GM23338 (cell line): ENCODE results near the gene APOM. TPM values are rescaled to one million over a fixed set of nuclear protein-coding genes. Genes with fewer than 3 reads are reported as not detected.

Experiments
- microRNA-seq: library from miRNA; unstranded; fragments of <30 nt; microRNA quantifications from one replicate; pipeline ENCODE4, GENCODE V29; 2017
- polyA plus RNA-seq: library from polyadenylated mRNA; unstranded; fragments of >200 nt; fragmentation: Nextera tagmentation; extraction: Ambion mirVana; gene quantifications from 2 replicates; pipeline ENCODE4 v1.2.1, GENCODE V29; 2016
- small RNA-seq: library from RNA; depleted of rRNA; stranded (forward); fragments of <200 nt; gene quantifications from one replicate; pipeline ENCODE3, GENCODE V24; 2014; ENCODE audit warnings: low replicate concordance
- total RNA-seq: library from RNA; depleted of rRNA; stranded (reverse); fragments of >200 nt; shearing (Covaris generic); gene quantifications from 2 replicates; pipeline ENCODE4 v1.2.3, GENCODE V29; 2014; rRNA removed

The APOM gene
- total and polyA plus RNA-seq, 2 experiments from 2014 or later = 1.2 to 10.7 TPM

Small RNAs within 50 kb of the gene (microRNA-seq; reads per million reads assigned to microRNA genes)
- gene MIR4646 (not detected), gene MIR6832 (not detected)

Small RNAs within 50 kb of the gene (small RNA-seq; reads per million reads assigned to genes)
- gene MIR4646 = not detected
- not detected for gene MIR6832
- not detected for gene RF00019
- 15.1 reads per million, percentile 97 among the genes with 10 or more reads in this experiment for gene SNORA38
- not detected for gene UQCRHP1

Other genes starting within 250 kb of the APOM start
Only the 30 nearest of the 37 such genes appear.
- gene MICB, start 157.7 kb upstream of the APOM start, total RNA-seq = 20.8 and 23.8 TPM in 2 replicates
- gene MICB, start 157.7 kb upstream of the APOM start, polyA plus RNA-seq = 8.8 and 9.2 TPM in 2 replicates
- not detected in 2 replicates for gene MCCD1, start 126.9 kb upstream of the APOM start, total RNA-seq
- not detected in 2 replicates for gene MCCD1, start 126.9 kb upstream of the APOM start, polyA plus RNA-seq
- 849 and 866 TPM in 2 replicates for gene DDX39B, start 113.9 kb upstream of the APOM start, total RNA-seq
- gene DDX39B, start 113.9 kb upstream of the APOM start, polyA plus RNA-seq = 341 and 357 TPM in 2 replicates
- 1.6 and 2.4 TPM in 2 replicates for gene ATP6V1G2, start 109.3 kb upstream of the APOM start, total RNA-seq
- gene ATP6V1G2, start 109.3 kb upstream of the APOM start, polyA plus RNA-seq = 2.2 and 2.7 TPM in 2 replicates
- gene NFKBIL1, start 108.3 kb upstream of the APOM start, total RNA-seq = 10.1 and 12.3 TPM in 2 replicates
- gene NFKBIL1, start 108.3 kb upstream of the APOM start, polyA plus RNA-seq = 8.4 and 9.6 TPM in 2 replicates
- gene LTA, start 83.6 kb upstream of the APOM start, total RNA-seq = not detected in 2 replicates
- not detected in 2 replicates for gene LTA, start 83.6 kb upstream of the APOM start, polyA plus RNA-seq
- gene TNF, start 80.3 kb upstream of the APOM start, total RNA-seq = not detected in 2 replicates
- 0.11 TPM in 1 of 2 replicates, not detected in the other for gene TNF, start 80.3 kb upstream of the APOM start, polyA plus RNA-seq
- not detected in 2 replicates for gene LTB, start 73.5 kb upstream of the APOM start, total RNA-seq
- gene LTB, start 73.5 kb upstream of the APOM start, polyA plus RNA-seq = 0.83 and 1.7 TPM in 2 replicates
- not detected in 2 replicates for gene LST1, start 69.6 kb upstream of the APOM start, total RNA-seq
- 0.37 TPM in 1 of 2 replicates, not detected in the other for gene LST1, start 69.6 kb upstream of the APOM start, polyA plus RNA-seq
- not detected in 2 replicates for gene NCR3, start 62.9 kb upstream of the APOM start, total RNA-seq
- gene NCR3, start 62.9 kb upstream of the APOM start, polyA plus RNA-seq = not detected in 2 replicates
- gene AIF1, start 40.7 kb upstream of the APOM start, total RNA-seq = 6.2 and 13.3 TPM in 2 replicates
- 33.7 and 36.2 TPM in 2 replicates for gene AIF1, start 40.7 kb upstream of the APOM start, polyA plus RNA-seq
- 223 and 273 TPM in 2 replicates for gene PRRC2A, start 35.2 kb upstream of the APOM start, total RNA-seq
- 213 and 238 TPM in 2 replicates for gene PRRC2A, start 35.2 kb upstream of the APOM start, polyA plus RNA-seq
- gene BAG6, start 3.2 kb upstream of the APOM start, total RNA-seq = 289 and 292 TPM in 2 replicates
- gene BAG6, start 3.2 kb upstream of the APOM start, polyA plus RNA-seq = 169 and 183 TPM in 2 replicates
- 12.8 and 15.0 TPM in 2 replicates for gene C6orf47, start 4.9 kb downstream of the APOM start, total RNA-seq
- 9.4 TPM in 2 replicates for gene C6orf47, start 4.9 kb downstream of the APOM start, polyA plus RNA-seq
- 24.6 and 27.1 TPM in 2 replicates for gene GPANK1, start 9.1 kb downstream of the APOM start, total RNA-seq
- 49.2 and 54.0 TPM in 2 replicates for gene GPANK1, start 9.1 kb downstream of the APOM start, polyA plus RNA-seq
- 210 and 260 TPM in 2 replicates for gene CSNK2B, start 10.2 kb downstream of the APOM start, total RNA-seq
- gene CSNK2B, start 10.2 kb downstream of the APOM start, polyA plus RNA-seq = 271 and 282 TPM in 2 replicates
- gene LY6G5B, start 14.1 kb downstream of the APOM start, total RNA-seq = 3.8 and 7.9 TPM in 2 replicates
- 8.4 and 8.5 TPM in 2 replicates for gene LY6G5B, start 14.1 kb downstream of the APOM start, polyA plus RNA-seq
- 1.1 TPM in 1 of 2 replicates, not detected in the other for gene LY6G5C, start 25.2 kb downstream of the APOM start, total RNA-seq
- 2.1 TPM in 2 replicates for gene LY6G5C, start 25.2 kb downstream of the APOM start, polyA plus RNA-seq
- gene ABHD16A, start 47.4 kb downstream of the APOM start, total RNA-seq = 29.7 and 37.0 TPM in 2 replicates
- 25.9 and 26.9 TPM in 2 replicates for gene ABHD16A, start 47.4 kb downstream of the APOM start, polyA plus RNA-seq
- not detected in 2 replicates for gene LY6G6F, start 51.0 kb downstream of the APOM start, total RNA-seq
- gene LY6G6F, start 51.0 kb downstream of the APOM start, polyA plus RNA-seq = not detected in 2 replicates
- gene LY6G6D, start 59.5 kb downstream of the APOM start, total RNA-seq = not detected in 2 replicates
- not detected in 2 replicates for gene LY6G6D, start 59.5 kb downstream of the APOM start, polyA plus RNA-seq
- not detected in 2 replicates for gene LY6G6C, start 65.9 kb downstream of the APOM start, total RNA-seq
- 0.23 TPM in 1 of 2 replicates, not detected in the other for gene LY6G6C, start 65.9 kb downstream of the APOM start, polyA plus RNA-seq
- gene MPIG6B, start 67.5 kb downstream of the APOM start, total RNA-seq = not detected in 2 replicates
- 0.12 and 0.13 TPM in 2 replicates for gene MPIG6B, start 67.5 kb downstream of the APOM start, polyA plus RNA-seq
- gene DDAH2, start 73.4 kb downstream of the APOM start, total RNA-seq = 58.7 and 62.2 TPM in 2 replicates
- gene DDAH2, start 73.4 kb downstream of the APOM start, polyA plus RNA-seq = 65.0 and 65.1 TPM in 2 replicates
- 226 and 269 TPM in 2 replicates for gene CLIC1, start 80.6 kb downstream of the APOM start, total RNA-seq
- gene CLIC1, start 80.6 kb downstream of the APOM start, polyA plus RNA-seq = 269 and 296 TPM in 2 replicates
- 23.9 and 27.2 TPM in 2 replicates for gene MSH5, start 84.1 kb downstream of the APOM start, total RNA-seq
- gene MSH5, start 84.1 kb downstream of the APOM start, polyA plus RNA-seq = 12.1 and 12.8 TPM in 2 replicates
- 3.9 TPM in 1 of 2 replicates, not detected in the other for gene SAPCD1, start 106.8 kb downstream of the APOM start, total RNA-seq
- gene SAPCD1, start 106.8 kb downstream of the APOM start, polyA plus RNA-seq = 4.5 and 5.0 TPM in 2 replicates
- 0.07 and 0.12 TPM in 2 replicates for gene VWA7, start 121.4 kb downstream of the APOM start, total RNA-seq
- gene VWA7, start 121.4 kb downstream of the APOM start, polyA plus RNA-seq = 0.36 and 0.75 TPM in 2 replicates
- gene VARS1, start 139.9 kb downstream of the APOM start, total RNA-seq = 137 and 153 TPM in 2 replicates
- 66.0 and 71.2 TPM in 2 replicates for gene VARS1, start 139.9 kb downstream of the APOM start, polyA plus RNA-seq
- gene LSM2, start 151.1 kb downstream of the APOM start, total RNA-seq = 93.5 and 106 TPM in 2 replicates
- gene LSM2, start 151.1 kb downstream of the APOM start, polyA plus RNA-seq = 140 and 143 TPM in 2 replicates